Measurements from ENCODE around the gene CHPF2.
A peak's percentile ranks its signal among the peaks of the same experiment; 100 is the strongest.

The CHPF2 gene

DNA sequence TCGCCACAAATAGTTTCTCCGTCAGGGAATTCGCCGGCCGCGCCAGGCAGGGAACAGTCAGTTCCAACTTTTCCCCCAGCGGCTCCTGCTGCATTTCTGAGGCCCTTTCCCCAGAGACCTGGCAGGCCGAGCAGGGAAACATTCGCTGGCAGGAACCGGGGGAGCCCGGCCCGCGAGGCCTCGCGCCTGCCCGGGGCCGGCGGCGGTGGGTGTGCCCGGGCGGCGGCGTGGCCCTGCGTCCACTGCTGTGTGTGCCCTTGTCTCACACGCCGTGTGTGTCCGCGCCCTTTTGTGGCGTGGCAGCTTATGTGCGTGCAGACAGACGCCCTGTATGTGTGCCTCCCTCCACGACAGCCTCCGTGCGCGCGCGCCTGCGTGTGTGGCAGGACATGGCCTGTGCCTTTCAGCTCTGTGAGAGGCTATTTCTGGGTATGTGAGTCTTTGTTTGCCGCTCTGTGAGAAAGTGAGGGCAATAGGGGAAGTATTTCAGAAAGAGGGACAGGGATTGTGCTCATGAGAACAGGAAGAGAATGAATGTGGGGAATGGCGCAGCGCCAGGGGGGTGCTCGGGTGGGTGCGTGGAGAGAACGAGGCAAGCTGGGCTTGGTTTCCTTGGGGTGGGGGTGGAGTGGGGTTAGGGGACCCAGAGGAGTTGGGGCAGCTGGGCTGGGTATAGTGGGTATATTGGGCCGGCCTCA, 16.9 kb downstream of the CHPF2 start:
- Histone ChIP-seq H3K4me1 (ENCODE audit: insufficient read depth, insufficient read length) (peaks cover 34% of the 10 kb centered on the region), H3K9ac (ENCODE audit: insufficient read length, low read depth) (peak overlapping the region; percentile 61), H3K4me3 (ENCODE audit: insufficient read length, low read depth) (peak overlapping the region; percentile 34), H3K36me3 (ENCODE audit: insufficient read depth, insufficient read length, low read length) (no peaks in the 10 kb centered on the region), H3K27me3 (ENCODE audit: insufficient read depth, insufficient read length) (peaks cover 82% of the 10 kb centered on the region), H3K9me3 (ENCODE audit: insufficient read depth, low read length) (no peaks in the 10 kb centered on the region)
- TF ChIP-seq SUZ12 (IDR thresholded peaks at IDR 0.05; ENCODE audit: extremely low read depth, insufficient read depth, insufficient read length) (no peak), YY1 (IDR thresholded peaks at IDR 0.05; ENCODE audit: insufficient read depth, insufficient read length) (no peak), ZNF274 (IDR thresholded peaks at IDR 0.05; ENCODE audit: low read depth, low read length) (no peak)
- no peak for DNase-seq (ENCODE audit: low read depth, low spot score)

- Histone ChIP-seq H3K9ac (ENCODE audit: insufficient read length, low read depth) (no peak overlapping the region), H3K9me3 (ENCODE audit: insufficient read depth, low read length) (no peaks in the 10 kb centered on the region), H3K27me3 (ENCODE audit: insufficient read depth, insufficient read length) (peaks cover 83% of the 10 kb centered on the region), H3K4me1 (ENCODE audit: insufficient read depth, insufficient read length) (peaks cover 32% of the 10 kb centered on the region), H3K36me3 (ENCODE audit: insufficient read depth, insufficient read length, low read length) (no peaks in the 10 kb centered on the region), H3K4me3 (ENCODE audit: insufficient read length, low read depth) (no peak overlapping the region)
- TF ChIP-seq ZNF274 (IDR thresholded peaks at IDR 0.05; ENCODE audit: low read depth, low read length) (no peak), YY1 (IDR thresholded peaks at IDR 0.05; ENCODE audit: insufficient read depth, insufficient read length) (no peak), SUZ12 (IDR thresholded peaks at IDR 0.05; ENCODE audit: extremely low read depth, insufficient read depth, insufficient read length) (no peak)
- no peak for DNase-seq (ENCODE audit: low read depth, low spot score)
Measured at GRCh38 chr7:151249732-151250072, 17.4 kb downstream of the CHPF2 start.

DNA sequence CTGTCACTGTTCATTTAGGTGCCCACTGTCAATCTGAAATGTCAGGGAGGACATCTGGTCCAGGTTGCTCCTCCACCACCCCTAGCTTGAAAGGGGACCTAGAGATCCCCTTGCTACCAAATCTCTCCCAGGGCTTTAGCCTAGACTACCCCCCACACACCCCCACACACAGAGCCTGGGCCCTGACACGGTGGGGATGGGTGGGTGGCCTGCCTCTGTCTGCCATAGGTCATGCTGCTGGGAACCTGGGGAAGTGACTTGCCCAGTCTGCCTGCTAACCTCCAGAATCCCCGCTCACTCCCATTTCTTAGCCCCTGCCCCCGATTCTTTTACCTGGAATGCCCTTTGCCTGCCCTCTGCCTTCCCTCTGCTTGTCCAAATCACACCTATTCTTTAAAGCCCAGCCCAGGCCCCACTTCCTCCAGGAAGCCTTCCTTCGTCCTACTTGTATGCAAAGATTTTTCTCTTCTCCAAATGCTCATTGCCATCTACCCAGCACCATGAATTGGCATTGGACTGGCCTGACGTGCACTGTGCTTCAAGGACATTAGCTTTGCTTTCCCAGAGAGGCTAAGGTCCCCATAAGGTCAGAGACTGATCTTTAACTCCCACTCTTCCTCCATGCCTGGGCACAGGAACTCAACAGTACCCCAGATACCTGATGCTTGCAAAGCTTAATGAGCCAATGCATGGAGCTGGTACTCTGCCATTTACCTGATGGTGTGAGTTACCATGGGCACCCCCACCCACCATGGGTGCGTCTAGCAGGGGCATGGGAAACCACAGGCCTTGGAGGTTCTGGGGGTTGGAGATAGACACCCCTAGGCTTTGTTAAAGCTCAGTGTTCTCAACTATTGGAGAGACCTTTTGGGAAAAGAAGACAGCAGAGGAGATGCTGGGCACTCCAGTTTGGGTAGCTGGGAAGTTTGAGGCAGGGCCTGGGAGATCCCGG, 18.2 kb downstream of the CHPF2 start:
- peaks cover 27% of the 10 kb centered on the region for H3K4me1 ChIP-seq (ENCODE audit: insufficient read depth, insufficient read length)
- no peaks in the 10 kb centered on the region for H3K36me3 ChIP-seq (ENCODE audit: insufficient read depth, insufficient read length, low read length)
- H3K4me3 ChIP-seq (ENCODE audit: insufficient read length, low read depth) = no peak overlapping the region
- H3K9me3 ChIP-seq (ENCODE audit: insufficient read depth, low read length) = no peaks in the 10 kb centered on the region
- no peak for DNase-seq (ENCODE audit: low read depth, low spot score)
- H3K27me3 ChIP-seq (ENCODE audit: insufficient read depth, insufficient read length) = peaks cover 85% of the 10 kb centered on the region
- no peak overlapping the region for H3K9ac ChIP-seq (ENCODE audit: insufficient read length, low read depth)
- TF ChIP-seq ZNF274 (IDR thresholded peaks at IDR 0.05; ENCODE audit: low read depth, low read length) = no peak
- no peak for TF ChIP-seq YY1 (IDR thresholded peaks at IDR 0.05; ENCODE audit: insufficient read depth, insufficient read length)
- TF ChIP-seq SUZ12 (IDR thresholded peaks at IDR 0.05; ENCODE audit: extremely low read depth, insufficient read depth, insufficient read length) = no peak

GRCh38 chr7:151251328-151251688, 19.0 kb downstream of the CHPF2 start:
- Histone ChIP-seq H3K9me3 (ENCODE audit: insufficient read depth, low read length) (no peaks in the 10 kb centered on the region), H3K4me3 (ENCODE audit: insufficient read length, low read depth) (peak overlapping the region; percentile 61), H3K36me3 (ENCODE audit: insufficient read depth, insufficient read length, low read length) (no peaks in the 10 kb centered on the region), H3K27me3 (ENCODE audit: insufficient read depth, insufficient read length) (peaks cover 79% of the 10 kb centered on the region), H3K9ac (ENCODE audit: insufficient read length, low read depth) (peak overlapping the region; percentile 75), H3K4me1 (ENCODE audit: insufficient read depth, insufficient read length) (peaks cover 24% of the 10 kb centered on the region)
- TF ChIP-seq ZNF274 (IDR thresholded peaks at IDR 0.05; ENCODE audit: low read depth, low read length) = no peak
- TF ChIP-seq YY1 (IDR thresholded peaks at IDR 0.05; ENCODE audit: insufficient read depth, insufficient read length) = no peak
- TF ChIP-seq SUZ12 (IDR thresholded peaks at IDR 0.05; ENCODE audit: extremely low read depth, insufficient read depth, insufficient read length) = no peak
- DNase-seq (ENCODE audit: low read depth, low spot score) = no peak

- Histone ChIP-seq H3K4me1 (ENCODE audit: insufficient read depth, insufficient read length) (peaks cover 21% of the 10 kb centered on the region), H3K9ac (ENCODE audit: insufficient read length, low read depth) (peak overlapping the region; percentile 75), H3K9me3 (ENCODE audit: insufficient read depth, low read length) (no peaks in the 10 kb centered on the region), H3K36me3 (ENCODE audit: insufficient read depth, insufficient read length, low read length) (no peaks in the 10 kb centered on the region), H3K4me3 (ENCODE audit: insufficient read length, low read depth) (peak overlapping the region; percentile 61), H3K27me3 (ENCODE audit: insufficient read depth, insufficient read length) (peaks cover 78% of the 10 kb centered on the region)
- DNase-seq (ENCODE audit: low read depth, low spot score) = no peak
- TF ChIP-seq ZNF274 (IDR thresholded peaks at IDR 0.05; ENCODE audit: low read depth, low read length) (no peak), YY1 (IDR thresholded peaks at IDR 0.05; ENCODE audit: insufficient read depth, insufficient read length) (no peak), SUZ12 (IDR thresholded peaks at IDR 0.05; ENCODE audit: extremely low read depth, insufficient read depth, insufficient read length) (no peak)
Measured at GRCh38 chr7:151251689-151252560, 19.6 kb downstream of the CHPF2 start.

DNA sequence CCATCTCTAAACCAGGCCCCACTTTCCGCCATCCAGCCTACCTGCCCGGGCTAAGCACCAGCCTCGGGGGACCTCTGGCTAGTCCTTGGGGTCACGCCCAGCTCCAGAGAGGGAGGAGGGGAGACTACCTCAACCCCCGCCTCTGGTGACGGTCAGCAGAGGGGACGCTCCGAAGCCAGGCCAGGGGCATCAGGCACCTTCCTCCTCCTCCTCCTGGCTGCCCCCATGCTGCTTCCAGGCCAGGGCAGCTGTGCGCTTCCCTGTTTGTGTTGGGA, 20.2 kb downstream of the CHPF2 start:
- Histone ChIP-seq H3K4me3 (ENCODE audit: insufficient read length, low read depth) (peak overlapping the region; percentile 61), H3K9ac (ENCODE audit: insufficient read length, low read depth) (peak overlapping the region; percentile 75), H3K36me3 (ENCODE audit: insufficient read depth, insufficient read length, low read length) (no peaks in the 10 kb centered on the region), H3K4me1 (ENCODE audit: insufficient read depth, insufficient read length) (peaks cover 20% of the 10 kb centered on the region), H3K27me3 (ENCODE audit: insufficient read depth, insufficient read length) (peaks cover 72% of the 10 kb centered on the region), H3K9me3 (ENCODE audit: insufficient read depth, low read length) (no peaks in the 10 kb centered on the region)
- TF ChIP-seq ZNF274 (IDR thresholded peaks at IDR 0.05; ENCODE audit: low read depth, low read length) = no peak
- TF ChIP-seq YY1 (IDR thresholded peaks at IDR 0.05; ENCODE audit: insufficient read depth, insufficient read length) = no peak
- no peak for TF ChIP-seq SUZ12 (IDR thresholded peaks at IDR 0.05; ENCODE audit: extremely low read depth, insufficient read depth, insufficient read length)
- no peak for DNase-seq (ENCODE audit: low read depth, low spot score)
